ENCODE results near the gene FNDC3B. TPM values are rescaled to one million over a fixed set of nuclear protein-coding genes. Genes with fewer than 3 reads are reported as not detected.
A peak's percentile ranks its signal among the peaks of the same experiment; 100 is the strongest.

Gene FNDC3B
- total RNA-seq, 1 donor from 2014 or later: 29.5 TPM

DNA sequence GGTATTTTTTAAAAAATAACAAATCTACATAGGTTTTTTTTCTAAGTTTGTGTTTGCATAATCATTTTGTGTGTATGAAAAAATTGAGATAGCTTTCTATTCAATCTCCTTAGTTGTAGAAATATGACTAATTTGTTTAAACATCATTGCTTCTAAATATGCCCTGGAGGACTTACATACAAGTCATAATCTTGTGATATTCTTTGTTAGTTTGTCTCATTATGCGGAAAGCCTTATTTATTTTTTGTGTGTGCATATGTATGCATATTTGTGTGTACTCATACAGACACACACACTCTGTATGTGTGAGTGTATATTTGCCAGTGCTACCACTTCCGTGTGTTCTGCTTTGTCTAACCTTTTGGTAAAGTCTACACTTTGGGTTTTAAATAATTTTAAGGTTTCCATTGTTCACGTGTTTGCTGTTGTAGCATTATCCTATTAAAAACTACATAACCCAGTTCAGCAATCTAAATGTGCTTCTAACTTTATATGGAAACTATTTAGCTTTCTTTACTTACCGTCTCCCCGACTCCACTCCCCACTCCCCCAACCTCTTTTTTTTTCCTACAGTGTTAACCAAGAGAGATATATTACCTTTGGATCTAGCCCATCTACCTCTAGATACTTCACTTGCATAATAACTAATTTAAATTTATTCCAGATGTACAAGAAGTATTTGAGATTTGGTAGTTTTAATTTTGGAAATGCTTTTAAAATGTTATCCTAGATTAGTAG lies 111.7 kb downstream of the FNDC3B start:
- TF ChIP-seq, protein P1, sequence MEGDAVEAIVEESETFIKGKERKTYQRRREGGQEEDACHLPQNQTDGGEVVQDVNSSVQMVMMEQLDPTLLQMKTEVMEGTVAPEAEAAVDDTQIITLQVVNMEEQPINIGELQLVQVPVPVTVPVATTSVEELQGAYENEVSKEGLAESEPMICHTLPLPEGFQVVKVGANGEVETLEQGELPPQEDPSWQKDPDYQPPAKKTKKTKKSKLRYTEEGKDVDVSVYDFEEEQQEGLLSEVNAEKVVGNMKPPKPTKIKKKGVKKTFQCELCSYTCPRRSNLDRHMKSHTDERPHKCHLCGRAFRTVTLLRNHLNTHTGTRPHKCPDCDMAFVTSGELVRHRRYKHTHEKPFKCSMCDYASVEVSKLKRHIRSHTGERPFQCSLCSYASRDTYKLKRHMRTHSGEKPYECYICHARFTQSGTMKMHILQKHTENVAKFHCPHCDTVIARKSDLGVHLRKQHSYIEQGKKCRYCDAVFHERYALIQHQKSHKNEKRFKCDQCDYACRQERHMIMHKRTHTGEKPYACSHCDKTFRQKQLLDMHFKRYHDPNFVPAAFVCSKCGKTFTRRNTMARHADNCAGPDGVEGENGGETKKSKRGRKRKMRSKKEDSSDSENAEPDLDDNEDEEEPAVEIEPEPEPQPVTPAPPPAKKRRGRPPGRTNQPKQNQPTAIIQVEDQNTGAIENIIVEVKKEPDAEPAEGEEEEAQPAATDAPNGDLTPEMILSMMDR (IDR thresholded peaks at IDR 0.05): no peak
- no peak for TF ChIP-seq EZH2 (IDR thresholded peaks at IDR 0.05)
- no peak for TF ChIP-seq EZH2phosphoT487 (IDR thresholded peaks at IDR 0.05)
- H3K9me3 Mint-ChIP-seq: peaks cover 3% of the 10 kb centered on the region
- Histone ChIP-seq H4K20me1 (ENCODE audit: low read depth) (peaks cover 25% of the 10 kb centered on the region), H3K4me1 (peaks cover 57% of the 10 kb centered on the region), H3K4me2 (no peak overlapping the region), H3K36me3 (no peaks in the 10 kb centered on the region), H3K9me3 (ENCODE audit: low read depth) (no peaks in the 10 kb centered on the region), H3K4me3 (no peak overlapping the region), H3K79me2 (ENCODE audit: low read depth) (peaks cover 73% of the 10 kb centered on the region), H3F3A (ENCODE audit: low read depth) (peaks cover 17% of the 10 kb centered on the region), H3K27ac (no peak overlapping the region), H3K27me3 (no peaks in the 10 kb centered on the region), H3K9ac (no peak overlapping the region), H2AFZ (replicated peaks) (no peak overlapping the region)
- peaks cover 4% of the 10 kb centered on the region for H3K36me3 Mint-ChIP-seq
- H3K4me3 Mint-ChIP-seq: no peak overlapping the region
- H3K27ac Mint-ChIP-seq: no peak overlapping the region
- H3K4me1 Mint-ChIP-seq: peaks cover 64% of the 10 kb centered on the region
- no peaks in the 10 kb centered on the region for H3K27me3 Mint-ChIP-seq (ENCODE audit: insufficient read depth, low read depth)
- DNase-seq (ENCODE audit: low spot score): no peak

DNA sequence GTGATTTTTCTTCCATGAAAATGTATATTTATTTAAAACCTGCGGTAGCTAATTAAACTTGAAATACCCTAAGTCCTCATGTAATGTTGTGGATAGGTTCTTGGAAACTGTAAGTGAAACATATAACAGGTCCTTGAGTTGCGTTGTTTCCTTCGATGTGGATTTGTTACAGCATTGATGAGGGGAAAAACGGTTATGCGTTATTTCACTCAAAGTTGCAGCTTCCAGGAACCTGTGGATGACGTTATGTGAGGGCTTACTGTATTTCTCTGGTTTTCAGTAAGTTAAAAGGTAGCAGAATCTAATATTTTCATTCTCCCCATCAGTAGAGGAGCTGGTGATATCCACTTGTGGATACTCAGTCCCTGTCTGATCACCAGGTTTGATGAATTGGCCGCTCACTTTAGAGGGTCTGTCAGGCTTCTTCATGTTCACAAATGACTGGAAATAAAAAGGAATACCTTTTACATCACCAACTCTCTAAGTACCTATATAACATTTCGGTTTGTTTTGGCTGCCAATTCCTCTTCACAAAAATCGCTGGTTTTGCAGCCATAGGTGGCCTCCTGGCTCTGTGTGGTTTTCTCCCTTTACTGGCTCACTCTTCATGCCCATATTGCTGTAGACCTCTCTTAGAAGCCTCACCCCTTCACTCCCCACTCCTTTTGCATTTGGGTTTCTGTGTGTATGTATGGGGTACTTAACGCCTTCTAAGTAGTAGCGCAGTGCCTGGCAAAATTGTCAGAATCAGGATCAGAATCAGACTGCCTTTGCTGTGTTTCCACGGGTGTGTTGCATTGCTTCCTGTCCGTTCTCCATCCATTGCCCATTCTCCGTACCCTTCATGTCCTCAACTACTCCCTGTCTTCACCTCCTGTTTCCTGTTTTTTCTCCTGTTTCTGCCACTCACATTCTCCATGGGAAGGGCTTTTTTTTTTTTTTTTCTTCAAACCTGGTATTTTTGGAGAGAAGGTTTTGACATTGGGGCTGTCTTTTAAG lies 112.6 kb downstream of the FNDC3B start:
- Histone ChIP-seq H3K9me3 (ENCODE audit: low read depth) (no peaks in the 10 kb centered on the region), H3F3A (ENCODE audit: low read depth) (peaks cover 17% of the 10 kb centered on the region), H3K9ac (no peak overlapping the region), H3K27ac (no peak overlapping the region), H3K4me2 (no peak overlapping the region), H2AFZ (replicated peaks) (no peak overlapping the region), H3K36me3 (no peaks in the 10 kb centered on the region), H3K79me2 (ENCODE audit: low read depth) (peaks cover 81% of the 10 kb centered on the region), H3K4me1 (peaks cover 63% of the 10 kb centered on the region), H3K4me3 (no peak overlapping the region), H4K20me1 (ENCODE audit: low read depth) (peaks cover 30% of the 10 kb centered on the region), H3K27me3 (no peaks in the 10 kb centered on the region)
- DNase-seq (ENCODE audit: low spot score): no peak
- Mint-ChIP-seq H3K27me3 (ENCODE audit: insufficient read depth, low read depth) (no peaks in the 10 kb centered on the region), H3K27ac (peak overlapping the region; percentile 12), H3K4me3 (no peak overlapping the region), H3K9me3 (peaks cover under 1% of the 10 kb centered on the region), H3K4me1 (peaks cover 70% of the 10 kb centered on the region), H3K36me3 (peaks cover 2% of the 10 kb centered on the region)
- TF ChIP-seq, protein P1 (IDR thresholded peaks at IDR 0.05): no peak
- TF ChIP-seq EZH2phosphoT487 (IDR thresholded peaks at IDR 0.05) (no peak), EZH2 (IDR thresholded peaks at IDR 0.05) (no peak)

DNA sequence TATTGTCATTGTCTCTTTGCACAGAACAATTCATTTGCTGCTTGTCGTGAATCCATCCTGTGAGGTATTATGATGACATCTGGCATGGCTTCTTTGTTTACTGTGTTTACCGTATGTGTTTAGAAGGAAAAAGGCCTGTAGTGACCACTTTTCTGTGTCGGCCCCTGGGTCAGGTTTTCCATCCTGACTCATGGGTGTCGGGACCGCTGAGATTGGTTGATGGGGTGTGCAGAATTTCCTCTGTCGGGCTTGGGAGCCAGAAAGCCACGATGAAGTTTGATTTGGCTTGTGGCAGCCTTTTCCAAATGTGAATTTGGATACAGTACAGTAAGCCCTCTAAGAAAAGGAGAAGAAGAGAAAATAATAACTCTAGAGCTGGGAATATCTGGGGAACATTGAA lies 113.5 kb downstream of the FNDC3B start:
- Mint-ChIP-seq H3K36me3 (no peaks in the 10 kb centered on the region), H3K4me3 (peak overlapping the region; percentile 65), H3K4me1 (peaks cover 68% of the 10 kb centered on the region), H3K27ac (peak overlapping the region; percentile 30), H3K27me3 (ENCODE audit: insufficient read depth, low read depth) (no peaks in the 10 kb centered on the region), H3K9me3 (no peaks in the 10 kb centered on the region)
- Histone ChIP-seq H3K27ac (no peak overlapping the region), H2AFZ (replicated peaks) (no peak overlapping the region), H3K36me3 (no peaks in the 10 kb centered on the region), H3K4me3 (no peak overlapping the region), H3K27me3 (no peaks in the 10 kb centered on the region), H3F3A (ENCODE audit: low read depth) (peaks cover 16% of the 10 kb centered on the region), H3K4me2 (no peak overlapping the region), H4K20me1 (ENCODE audit: low read depth) (peaks cover 30% of the 10 kb centered on the region), H3K9ac (no peak overlapping the region), H3K9me3 (ENCODE audit: low read depth) (no peaks in the 10 kb centered on the region), H3K4me1 (peaks cover 63% of the 10 kb centered on the region), H3K79me2 (ENCODE audit: low read depth) (peaks cover 84% of the 10 kb centered on the region)
- TF ChIP-seq, protein P1 (IDR thresholded peaks at IDR 0.05): no peak
- TF ChIP-seq EZH2phosphoT487 (IDR thresholded peaks at IDR 0.05) (no peak), EZH2 (IDR thresholded peaks at IDR 0.05) (no peak)
- no peak for DNase-seq (ENCODE audit: low spot score)

Data from neural progenitor cell (in vitro differentiated cells).